VCaP (cell line): ENCODE data around the gene ZBTB20.

Source experiments
- H3K27ac ChIP-seq: fragments of 450-650 bp; 2 replicates; pipeline ENCODE4 v1.5.1; 2017
- TF ChIP-seq, protein P1 (sequence below): fragments of 450-650 bp; conservative IDR thresholded peaks from 2 replicates; pipeline ENCODE4 v1.5.1; 2017; ENCODE audit warnings: mild to moderate bottlenecking, moderate library complexity

The ZBTB20 gene

DNA sequence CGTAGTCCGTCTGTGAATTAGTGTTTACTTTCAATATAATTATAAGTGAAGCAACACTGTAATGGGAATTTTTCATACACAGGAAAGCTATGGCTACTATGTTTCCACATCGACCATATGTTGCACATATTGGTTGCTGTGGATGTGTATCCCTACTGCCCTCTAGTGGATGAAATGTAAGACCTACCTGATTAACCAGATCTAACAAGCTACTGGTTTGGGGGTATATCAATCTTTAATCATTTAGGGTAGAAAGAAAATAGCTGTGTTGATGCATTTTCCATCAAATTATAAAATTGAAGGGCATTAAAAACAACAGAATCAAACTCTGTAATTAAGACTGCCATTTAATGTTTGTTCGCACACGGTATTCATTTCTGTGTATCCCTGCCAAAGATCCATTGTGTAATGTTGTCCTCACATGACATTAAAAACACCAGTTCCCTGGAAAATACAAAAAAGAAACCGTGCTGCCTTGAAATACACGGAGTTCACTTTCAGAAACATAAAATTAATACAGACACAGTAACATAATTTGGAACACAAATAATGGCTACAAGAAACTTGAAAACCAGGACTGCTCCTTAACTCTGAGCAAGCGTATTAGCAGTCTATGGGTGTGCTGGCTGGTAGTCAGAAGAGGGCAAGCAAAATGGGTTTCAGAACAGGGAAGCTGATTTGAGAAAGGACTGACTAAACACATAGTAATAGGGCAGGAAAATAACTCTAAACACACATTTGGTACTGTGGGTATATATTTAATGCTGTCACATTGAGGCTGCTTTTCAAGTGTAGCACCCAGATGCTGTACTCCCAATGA is 728.2 kb downstream of the ZBTB20 start:
- H3K27ac ChIP-seq, result peak overlapping the region; percentile 26; the same call in 1 of the 2 replicates
- TF ChIP-seq, protein P1, sequence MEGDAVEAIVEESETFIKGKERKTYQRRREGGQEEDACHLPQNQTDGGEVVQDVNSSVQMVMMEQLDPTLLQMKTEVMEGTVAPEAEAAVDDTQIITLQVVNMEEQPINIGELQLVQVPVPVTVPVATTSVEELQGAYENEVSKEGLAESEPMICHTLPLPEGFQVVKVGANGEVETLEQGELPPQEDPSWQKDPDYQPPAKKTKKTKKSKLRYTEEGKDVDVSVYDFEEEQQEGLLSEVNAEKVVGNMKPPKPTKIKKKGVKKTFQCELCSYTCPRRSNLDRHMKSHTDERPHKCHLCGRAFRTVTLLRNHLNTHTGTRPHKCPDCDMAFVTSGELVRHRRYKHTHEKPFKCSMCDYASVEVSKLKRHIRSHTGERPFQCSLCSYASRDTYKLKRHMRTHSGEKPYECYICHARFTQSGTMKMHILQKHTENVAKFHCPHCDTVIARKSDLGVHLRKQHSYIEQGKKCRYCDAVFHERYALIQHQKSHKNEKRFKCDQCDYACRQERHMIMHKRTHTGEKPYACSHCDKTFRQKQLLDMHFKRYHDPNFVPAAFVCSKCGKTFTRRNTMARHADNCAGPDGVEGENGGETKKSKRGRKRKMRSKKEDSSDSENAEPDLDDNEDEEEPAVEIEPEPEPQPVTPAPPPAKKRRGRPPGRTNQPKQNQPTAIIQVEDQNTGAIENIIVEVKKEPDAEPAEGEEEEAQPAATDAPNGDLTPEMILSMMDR, result peak; percentile 80

- no peak overlapping the region for H3K27ac ChIP-seq
- TF ChIP-seq, protein P1, result no peak
Observed at GRCh38 chr3:114418107-114418506, 729.0 kb downstream of the ZBTB20 start.

GRCh38 chr3:114417675-114418074 is 729.4 kb downstream of the ZBTB20 start:
- no peak overlapping the region for H3K27ac ChIP-seq
- TF ChIP-seq, protein P1, result no peak

DNA sequence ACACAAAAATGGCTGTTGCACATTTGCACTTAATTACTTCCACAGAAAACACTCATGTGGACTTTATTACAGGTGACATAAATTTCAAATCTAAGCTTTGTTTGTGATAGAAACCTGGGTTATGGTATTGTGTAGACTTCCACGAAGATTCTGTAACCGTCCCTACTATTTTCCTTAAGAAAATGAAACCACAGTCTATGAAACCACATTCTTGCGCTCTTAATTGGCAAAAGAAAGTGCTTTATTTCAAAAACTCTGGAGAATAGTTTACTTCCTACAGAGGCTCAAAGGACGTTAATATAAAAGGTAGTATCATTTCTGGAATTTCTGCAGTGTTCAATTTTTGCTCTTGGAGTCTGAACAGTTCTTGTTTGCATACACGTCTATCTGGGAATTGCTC is 729.8 kb downstream of the ZBTB20 start:
- TF ChIP-seq, protein P1, result no peak
- no peak overlapping the region for H3K27ac ChIP-seq

DNA sequence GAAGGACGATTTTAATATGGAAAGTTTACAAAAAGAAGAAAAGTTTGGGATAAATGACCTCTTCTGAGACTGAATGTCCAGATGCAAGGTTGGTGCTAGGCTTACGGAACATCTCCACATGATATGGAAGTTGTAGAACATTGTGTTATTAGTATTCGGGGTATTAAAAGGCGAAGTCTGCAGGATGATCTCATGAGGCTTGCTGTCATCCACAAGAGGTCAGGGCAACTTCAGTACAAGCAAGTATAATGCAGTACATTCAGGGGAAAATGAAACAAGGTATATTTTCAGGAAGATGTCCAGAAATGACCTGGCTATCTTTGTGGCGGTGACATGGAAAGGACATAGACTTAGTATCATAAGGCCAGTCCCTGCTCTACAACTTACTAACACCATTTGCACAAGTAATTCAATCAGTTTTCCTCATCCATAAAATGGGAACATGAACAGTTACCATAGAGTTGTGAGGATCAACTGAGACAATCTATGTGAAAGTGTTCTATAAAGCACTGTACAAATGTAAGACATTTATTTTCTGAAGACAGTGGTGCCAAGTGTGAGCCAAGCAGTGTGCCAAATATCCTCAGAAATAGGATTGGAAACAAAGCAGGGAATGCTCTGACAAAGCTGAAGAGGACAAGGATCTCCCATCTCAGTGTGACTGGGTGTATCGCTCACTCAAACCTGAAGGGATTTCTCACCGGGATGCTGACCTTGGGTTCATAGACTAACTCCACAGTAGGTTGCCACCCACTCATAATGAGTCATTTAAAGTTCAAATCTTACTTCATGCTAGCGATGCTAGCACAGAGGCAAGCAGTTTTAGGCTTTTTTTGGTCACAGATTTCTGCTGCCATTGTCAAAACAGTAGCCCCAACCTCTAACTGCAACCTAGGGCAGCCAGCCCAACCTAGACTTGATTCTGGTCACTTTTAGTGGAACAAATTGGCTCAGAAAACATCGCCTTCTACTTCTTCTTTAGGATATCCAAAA is 735.0 kb downstream of the ZBTB20 start:
- H3K27ac ChIP-seq, result no peak overlapping the region

GRCh38 chr3:114411190-114411668 is 735.9 kb downstream of the ZBTB20 start:
- TF ChIP-seq, protein P1, result no peak

More for the DNA sequence above, 735.0 kb downstream of the ZBTB20 start:
- TF ChIP-seq, protein P1, result no peak

More at GRCh38 chr3:114411190-114411668, 735.9 kb downstream of the ZBTB20 start:
- no peak overlapping the region for H3K27ac ChIP-seq
